ENCODE data around the gene ZNF135.

ZNF135 gene

GRCh38 chr19:58059003-58059670 is at the start of gene ZNF135:
Gene ZNF135 (plus strand): TSS chr19:58059282. CDS start chr19:58060003, 721 bp downstream.
- H3K4me3 ChIP-seq (ENCODE audit: low read depth, low read length): peak within 1 kb of the TSS; percentile 24

GRCh38 chr19:58009301-58009665 is 49.8 kb upstream of the ZNF135 start:
- peak overlapping the region; percentile 44 for H3K4me3 ChIP-seq (ENCODE audit: low read depth, low read length)

GRCh38 chr19:58009666-58010301 is 49.3 kb upstream of the ZNF135 start:
- peak overlapping the region; percentile 44 for H3K4me3 ChIP-seq (ENCODE audit: low read depth, low read length)

- H3K4me3 ChIP-seq (ENCODE audit: low read depth, low read length): no peak overlapping the region
Observed at GRCh38 chr19:58010507-58010906, 48.6 kb upstream of the ZNF135 start.

- no peak overlapping the region for H3K4me3 ChIP-seq (ENCODE audit: low read depth, low read length)
Observed at GRCh38 chr19:58014141-58014540, 44.9 kb upstream of the ZNF135 start.

- H3K4me3 ChIP-seq (ENCODE audit: low read depth, low read length): no peak overlapping the region
Observed at GRCh38 chr19:58020129-58020528, 39.0 kb upstream of the ZNF135 start.

- no peak overlapping the region for H3K4me3 ChIP-seq (ENCODE audit: low read depth, low read length)
Observed at GRCh38 chr19:58021541-58022282, 37.4 kb upstream of the ZNF135 start.

- H3K4me3 ChIP-seq (ENCODE audit: low read depth, low read length): no peak overlapping the region
Observed at GRCh38 chr19:58022283-58022660, 36.8 kb upstream of the ZNF135 start.

- no peak overlapping the region for H3K4me3 ChIP-seq (ENCODE audit: low read depth, low read length)
Observed at GRCh38 chr19:58024661-58025060, 34.4 kb upstream of the ZNF135 start.

- H3K4me3 ChIP-seq (ENCODE audit: low read depth, low read length): peak within 1 kb of the TSS; percentile 53
Observed at GRCh38 chr19:58033741-58034476, 25.2 kb upstream of the ZNF135 start, which contains the start of gene ZSCAN1. Gene ZSCAN1 (plus strand): TSS chr19:58034025. CDS start chr19:58037837, 3,812 bp downstream.

- peak overlapping the region; percentile 37 for H3K4me3 ChIP-seq (ENCODE audit: low read depth, low read length)
Observed at GRCh38 chr19:58034477-58034793, 24.6 kb upstream of the ZNF135 start.

- H3K4me3 ChIP-seq (ENCODE audit: low read depth, low read length): no peak overlapping the region
Observed at GRCh38 chr19:58035863-58036262, 23.2 kb upstream of the ZNF135 start.

GRCh38 chr19:58037927-58038687 is 21.0 kb upstream of the ZNF135 start:
- no peak overlapping the region for H3K4me3 ChIP-seq (ENCODE audit: low read depth, low read length)

- no peak overlapping the region for H3K4me3 ChIP-seq (ENCODE audit: low read depth, low read length)
Observed at GRCh38 chr19:58038688-58039204, 20.3 kb upstream of the ZNF135 start.

- no peak overlapping the region for H3K4me3 ChIP-seq (ENCODE audit: low read depth, low read length)
Observed at GRCh38 chr19:58040751-58041525, 18.1 kb upstream of the ZNF135 start.

GRCh38 chr19:58042495-58043340 is 16.4 kb upstream of the ZNF135 start:
- H3K4me3 ChIP-seq (ENCODE audit: low read depth, low read length): no peak overlapping the region

GRCh38 chr19:58044391-58044790 is 14.7 kb upstream of the ZNF135 start:
- H3K4me3 ChIP-seq (ENCODE audit: low read depth, low read length): no peak overlapping the region

GRCh38 chr19:58044886-58045285 is 14.2 kb upstream of the ZNF135 start:
- no peak overlapping the region for H3K4me3 ChIP-seq (ENCODE audit: low read depth, low read length)
